ENCODE results near the gene DIO3. TPM values are rescaled to one million over a fixed set of nuclear protein-coding genes. Genes with fewer than 3 reads are reported as not detected.

The DIO3 gene
- total and polyA plus RNA-seq, 2 of the 13 experiments (the other 11 are each of a cell fraction or from before 2014, with no cell fraction given), result not detected

GRCh38 chr14:101535232-101535631, 26.1 kb upstream of the DIO3 start:
- Histone ChIP-seq H3K9ac (ENCODE audit: insufficient read depth, low read depth, low read length) (no peak overlapping the region), H4K20me1 (ENCODE audit: insufficient read depth, low read length) (no peaks in the 10 kb centered on the region), H3K79me2 (ENCODE audit: insufficient read depth, low read length) (no peaks in the 10 kb centered on the region), H3K4me2 (ENCODE audit: low read depth, low read length) (peak overlapping the region; percentile 46), H3K27ac (ENCODE audit: extremely low read length, insufficient read depth, low read length) (no peak overlapping the region), H3K36me3 (replicated peaks in 1 of 2; ENCODE audit: control insufficient read depth in 1 of 2, insufficient read depth in 2 of 2, low read length in 2 of 2) (no peaks in the 10 kb centered on the region), H3K4me1 (ENCODE audit: insufficient read depth, low read length) (peaks cover 20% of the 10 kb centered on the region), H3K9me3 (ENCODE audit: low read length) (no peaks in the 10 kb centered on the region), H3K4me3 (replicated peaks in 1 of 3; ENCODE audit: insufficient read depth in 1 of 3, low read depth in 2 of 3, low read length in 3 of 3) (peak overlapping the region in 1 of 3 experiments; percentile 21; a peak in 2 of 6 replicates), H2AFZ (ENCODE audit: low read length) (peak overlapping the region; percentile 19), H3K27me3 (ENCODE audit: control insufficient read depth in 1 of 2, insufficient read depth in 2 of 2, low read length in 2 of 2) (peaks cover 6 to 45% of the 10 kb centered on the region in 2 experiments; a peak in 3 of 5 replicates)
- BruUV-seq (replicated peaks), result no TSS peak
- 3% methylated on average over 6 of the region's 9 CpGs for WGBS (ENCODE audit: low lambda C conversion rate)
- ChIA-PET POLR2A (no interaction called here), CTCF (ENCODE audit: low intra/inter-chr PET ratio, low total read pairs) (no interaction called here)
- in situ Hi-C loops (cut with HindIII; ENCODE audit: extremely low pct_ligation_motif_present, low pct_unique_long_range_greater_than_20kb), result no loop called here
- ATAC-seq (peak; percentile 64; the same call in 2 of the 3 replicates), FAIRE-seq (no peak), DNase-seq (ENCODE audit: low spot score) (peak; percentile 57)
- intact Hi-C loops (cut with micrococcal nuclease; ENCODE audit: unreplicated experiment), result no loop called here
- TF ChIP-seq HNF1A (IDR thresholded peaks at IDR 0.05; ENCODE audit: low read depth), result peak; percentile 56; the same call in 1 of the 2 replicates
- peak; percentile 43; the same call in 1 of the 2 replicates for TF ChIP-seq HNF1A (CRISPR knock-in tag; IDR thresholded peaks at IDR 0.05; ENCODE audit: borderline replicate concordance)
- peak; percentile 73; the same call in 1 of the 2 replicates for TF ChIP-seq TFE3 (CRISPR knock-in tag; IDR thresholded peaks at IDR 0.05)
- peak; percentile 24; the same call in 1 of the 2 replicates for TF ChIP-seq RARA (CRISPR knock-in tag; IDR thresholded peaks at IDR 0.05)
- TF ChIP-seq CEBPG (CRISPR knock-in tag; IDR thresholded peaks at IDR 0.05), result peak; percentile 4; the same call in 1 of the 2 replicates
- TF ChIP-seq TCF7 (IDR thresholded peaks at IDR 0.05; ENCODE audit: low read depth), result peak; percentile 27; the same call in 1 of the 2 replicates
- TF ChIP-seq PAX8 (CRISPR knock-in tag; IDR thresholded peaks at IDR 0.05; ENCODE audit: borderline replicate concordance), result no peak
- TF ChIP-seq ETV5 (CRISPR knock-in tag; IDR thresholded peaks at IDR 0.05; ENCODE audit: borderline replicate concordance), result peak; percentile 26; the same call in 1 of the 2 replicates
- TF ChIP-seq HOXA7 (CRISPR knock-in tag; IDR thresholded peaks at IDR 0.05), result no peak
- no peak for TF ChIP-seq SPEN (CRISPR knock-in tag; IDR thresholded peaks at IDR 0.05; ENCODE audit: low read depth)
- 0 out of 2 replicates have a peak, but pooled peaks have one; percentile 17 for TF ChIP-seq NCOA2 (CRISPR knock-in tag; IDR thresholded peaks at IDR 0.05)
- no peak for TF ChIP-seq NR0B2 (CRISPR knock-in tag; IDR thresholded peaks at IDR 0.05)
- TF ChIP-seq SOX13 (IDR thresholded peaks at IDR 0.05), result no peak
- peak in 1 of 2 experiments; percentile 34; a peak in 1 of 4 replicates for TF ChIP-seq SOX13 (CRISPR knock-in tag; conservative IDR thresholded peaks at IDR 0.05 in 1 of 2, IDR thresholded peaks at IDR 0.05 in 1 of 2)
- no peak for TF ChIP-seq CCAR2 (optimal IDR thresholded peaks at IDR 0.05; ENCODE audit: low read depth, low read length)
- 0 out of 2 replicates have a peak, but pooled peaks have one; percentile 27 for TF ChIP-seq ZNF710 (CRISPR knock-in tag; IDR thresholded peaks at IDR 0.05; ENCODE audit: borderline replicate concordance)
- no peak for TF ChIP-seq NR2F6 (IDR thresholded peaks at IDR 0.05)
- peak; percentile 17; the same call in 1 of the 2 replicates for TF ChIP-seq NR2F6 (CRISPR knock-in tag; IDR thresholded peaks at IDR 0.05)
